Activated naive CD4-positive, alpha-beta T cell treated with anti-CD3 and anti-CD28 coated beads, Interleukin-2, amount 50 U/mL, for 24 hours (primary cell): ENCODE results near the gene TRIM67.
A peak's percentile ranks its signal among the peaks of the same experiment; 100 is the strongest.
"Not testable (repeated sequence)": the region's sequence is repeated elsewhere in the genome, so short reads cannot be mapped to it uniquely, and the experiment has no call there.

Experiments used
- H3K27ac Mint-ChIP-seq: one replicate; pipeline ENCODE4 v1.8.0; 2021; ENCODE audit warnings: mild to moderate bottlenecking, mixed read lengths
- H3K27me3 Mint-ChIP-seq: one replicate; pipeline ENCODE4 v1.8.0; 2021; ENCODE audit warnings: mixed read lengths
- H3K36me3 Mint-ChIP-seq: one replicate; pipeline ENCODE4 v1.8.0; 2021; ENCODE audit warnings: mixed read lengths
- H3K4me1 Mint-ChIP-seq: one replicate; pipeline ENCODE4 v1.8.0; 2021; ENCODE audit warnings: mixed read lengths
- H3K4me3 Mint-ChIP-seq: one replicate; pipeline ENCODE4 v1.8.0; 2021; ENCODE audit warnings: mild to moderate bottlenecking, mixed read lengths
- H3K9me3 Mint-ChIP-seq: one replicate; pipeline ENCODE4 v1.8.0; 2021; ENCODE audit warnings: mixed read lengths

TRIM67 gene

DNA sequence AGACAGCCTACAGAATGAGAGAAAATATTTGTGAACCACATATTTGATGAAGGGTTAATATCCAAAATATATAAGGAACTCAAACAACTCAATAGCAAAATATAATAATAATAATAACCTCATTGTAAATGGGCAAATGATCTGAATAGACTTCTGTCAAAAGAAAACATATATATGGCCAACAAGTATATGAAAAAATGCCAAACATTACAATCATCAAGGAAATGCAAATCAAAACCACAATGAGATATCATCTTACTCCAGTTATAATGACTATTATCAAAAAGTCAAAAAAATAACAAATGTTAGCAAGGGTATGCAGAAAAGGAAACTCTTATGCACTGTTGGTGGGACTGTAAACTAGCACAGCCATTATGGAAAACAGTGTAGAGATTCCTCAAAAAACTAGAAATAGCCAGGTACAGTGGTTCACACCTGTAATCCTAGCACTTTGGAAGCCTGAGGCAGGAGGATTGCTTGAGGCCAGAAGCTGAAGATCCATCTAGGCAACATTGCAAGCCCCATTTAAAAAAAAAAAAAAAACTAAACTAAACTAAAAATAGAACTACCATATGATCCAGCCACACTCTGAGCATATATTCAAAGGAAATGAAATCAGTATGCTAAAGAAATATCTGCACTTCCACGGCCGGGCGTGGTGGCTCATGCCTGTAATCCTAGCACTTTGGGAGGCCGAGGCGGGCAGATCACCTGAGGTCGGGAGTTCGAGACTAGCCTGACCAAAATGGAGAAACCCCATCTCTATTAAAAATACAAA, 17.3 kb upstream of the TRIM67 start:
- Mint-ChIP-seq H3K27me3 (peaks cover 18% of the 10 kb centered on the region), H3K27ac (no peak overlapping the region), H3K36me3 (no peaks in the 10 kb centered on the region), H3K9me3 (no peaks in the 10 kb centered on the region), H3K4me3 (no peak overlapping the region), H3K4me1 (no peaks in the 10 kb centered on the region)

DNA sequence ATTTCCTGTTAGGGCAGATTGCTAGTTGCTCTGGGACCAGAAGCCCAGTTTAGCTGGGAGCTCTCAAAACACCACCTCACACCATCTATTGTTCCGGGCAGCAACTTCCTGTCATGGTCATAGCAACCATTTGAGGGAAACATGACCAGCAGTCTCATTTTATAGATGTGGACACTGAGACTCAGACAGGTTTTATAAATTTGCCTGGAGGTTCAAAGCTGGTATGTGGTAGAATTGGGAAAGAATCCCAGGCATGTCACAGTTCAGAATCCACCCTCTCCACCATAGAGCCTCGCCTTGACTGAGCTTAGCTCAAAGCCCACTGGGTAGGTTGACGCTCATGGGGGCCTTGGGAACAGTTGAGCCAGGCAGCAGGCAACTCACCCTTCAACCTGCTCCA, 14.0 kb upstream of the TRIM67 start:
- Mint-ChIP-seq H3K27ac (no peak overlapping the region), H3K27me3 (peaks cover 10% of the 10 kb centered on the region), H3K9me3 (peaks cover 10% of the 10 kb centered on the region), H3K4me1 (no peaks in the 10 kb centered on the region), H3K36me3 (peaks cover 3% of the 10 kb centered on the region), H3K4me3 (no peak overlapping the region)

DNA sequence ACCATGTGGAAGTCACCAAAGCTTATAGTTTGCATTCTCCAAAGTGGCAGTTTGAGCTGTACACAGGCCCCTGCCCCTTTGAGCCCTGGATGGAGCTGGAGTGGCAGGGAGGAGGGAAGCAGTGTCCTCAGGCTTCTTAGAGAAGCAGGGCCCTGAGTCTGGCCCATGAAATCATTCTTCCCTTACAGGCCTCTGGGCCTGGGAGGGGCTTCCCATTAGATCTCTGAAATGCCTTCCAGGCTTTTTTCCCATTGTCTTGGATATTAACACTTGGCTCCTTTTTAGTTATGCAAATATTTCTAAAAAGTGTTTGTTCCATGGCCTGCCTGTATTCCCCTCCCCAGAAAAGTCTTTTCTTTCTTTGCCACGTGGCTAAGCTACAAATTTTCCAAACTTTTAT, 10.0 kb upstream of the TRIM67 start:
- Mint-ChIP-seq H3K36me3 (peaks cover 3% of the 10 kb centered on the region), H3K4me1 (no peaks in the 10 kb centered on the region), H3K27ac (no peak overlapping the region), H3K27me3 (peaks cover 16% of the 10 kb centered on the region), H3K4me3 (no peak overlapping the region), H3K9me3 (peaks cover 10% of the 10 kb centered on the region)

DNA sequence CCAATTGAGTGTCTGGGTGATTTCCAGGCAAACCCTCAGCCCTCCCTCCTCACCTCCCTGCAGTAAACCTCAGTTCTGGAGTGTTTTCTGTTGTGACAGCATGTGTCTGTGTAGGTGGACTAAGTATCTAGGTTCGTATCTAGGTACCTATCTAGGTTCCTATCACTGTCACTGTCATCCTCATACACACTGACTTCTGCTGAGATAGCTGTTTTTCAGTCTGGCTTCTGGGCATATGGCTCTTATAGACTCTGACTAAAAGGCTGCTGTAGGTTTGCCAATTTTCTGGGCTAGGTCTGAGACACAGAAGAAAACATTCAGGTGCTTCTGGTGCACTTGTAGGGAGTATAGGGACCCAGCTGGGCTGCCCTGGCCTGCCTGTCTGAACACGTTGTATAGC, 8.1 kb upstream of the TRIM67 start:
- Mint-ChIP-seq H3K27ac (no peak overlapping the region), H3K36me3 (peaks cover 3% of the 10 kb centered on the region), H3K27me3 (peaks cover 20% of the 10 kb centered on the region), H3K4me3 (no peak overlapping the region), H3K9me3 (peaks cover 10% of the 10 kb centered on the region), H3K4me1 (no peaks in the 10 kb centered on the region)

DNA sequence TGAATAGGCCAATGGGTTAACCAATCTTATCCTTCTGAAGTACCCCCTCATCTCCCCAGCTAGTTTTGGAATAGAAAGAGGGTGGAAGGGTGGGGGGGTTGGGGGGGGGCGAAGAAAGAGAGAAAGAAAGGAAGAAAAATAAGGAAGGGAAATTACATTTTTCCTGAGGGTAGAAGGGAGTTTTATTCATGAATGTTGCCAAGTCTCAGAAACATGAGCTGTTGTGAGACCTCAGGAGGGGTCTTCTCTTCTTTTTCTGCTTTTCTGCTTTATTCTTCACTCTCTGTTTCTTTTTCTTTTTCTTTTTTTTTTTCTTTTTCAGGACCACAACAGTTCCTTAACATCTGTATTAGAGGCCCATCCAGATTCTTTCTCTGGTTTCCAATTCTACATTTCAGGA, 6.0 kb upstream of the TRIM67 start:
- Mint-ChIP-seq H3K27ac (no peak overlapping the region), H3K27me3 (peaks cover 36% of the 10 kb centered on the region), H3K36me3 (no peaks in the 10 kb centered on the region), H3K4me1 (peaks cover 1% of the 10 kb centered on the region), H3K4me3 (no peak overlapping the region), H3K9me3 (peaks cover 10% of the 10 kb centered on the region)

DNA sequence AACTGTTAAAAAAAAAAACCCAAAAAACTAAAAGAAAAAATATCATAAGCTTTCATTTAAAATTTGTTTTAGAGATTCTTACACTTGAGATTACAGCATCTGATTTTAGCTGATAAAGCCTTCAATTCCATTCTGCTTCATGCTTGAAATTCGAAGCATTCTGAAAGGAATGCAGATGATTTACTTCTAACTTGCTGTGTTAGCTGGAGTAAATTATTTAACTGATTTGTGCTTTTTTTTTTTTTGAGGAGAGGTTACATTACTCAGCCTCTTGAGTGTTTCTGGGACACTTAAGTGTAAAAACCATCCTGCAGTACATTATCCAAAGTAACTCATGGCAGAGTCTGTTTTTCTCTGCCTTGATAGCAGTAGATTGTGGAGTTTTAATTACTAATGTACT, 4.5 kb upstream of the TRIM67 start:
- Mint-ChIP-seq H3K27me3 (peaks cover 38% of the 10 kb centered on the region), H3K36me3 (no peaks in the 10 kb centered on the region), H3K4me3 (no peak overlapping the region), H3K4me1 (peaks cover 3% of the 10 kb centered on the region), H3K9me3 (peaks cover 6% of the 10 kb centered on the region), H3K27ac (no peak overlapping the region)

DNA sequence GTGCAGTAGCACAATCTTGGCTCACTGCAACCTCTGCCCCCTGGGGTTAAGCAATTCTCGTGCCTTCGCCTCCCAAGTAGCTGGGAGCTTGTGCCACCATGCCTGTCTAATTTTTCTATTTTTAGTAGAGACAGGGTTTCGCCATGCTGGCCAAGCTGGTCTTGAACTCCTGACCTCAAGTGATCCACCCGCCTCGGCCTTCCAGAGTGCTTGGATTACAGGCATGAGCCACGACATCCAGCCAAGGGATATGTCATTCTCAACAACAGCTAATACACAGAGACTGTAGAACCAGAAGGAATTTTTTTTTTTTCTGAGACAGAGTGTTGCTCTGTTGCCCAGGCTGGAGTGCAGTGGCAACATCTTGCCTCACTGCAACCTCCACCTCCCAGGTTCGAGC, 3.7 kb upstream of the TRIM67 start:
- H3K36me3 Mint-ChIP-seq = not testable (repeated sequence)

DNA sequence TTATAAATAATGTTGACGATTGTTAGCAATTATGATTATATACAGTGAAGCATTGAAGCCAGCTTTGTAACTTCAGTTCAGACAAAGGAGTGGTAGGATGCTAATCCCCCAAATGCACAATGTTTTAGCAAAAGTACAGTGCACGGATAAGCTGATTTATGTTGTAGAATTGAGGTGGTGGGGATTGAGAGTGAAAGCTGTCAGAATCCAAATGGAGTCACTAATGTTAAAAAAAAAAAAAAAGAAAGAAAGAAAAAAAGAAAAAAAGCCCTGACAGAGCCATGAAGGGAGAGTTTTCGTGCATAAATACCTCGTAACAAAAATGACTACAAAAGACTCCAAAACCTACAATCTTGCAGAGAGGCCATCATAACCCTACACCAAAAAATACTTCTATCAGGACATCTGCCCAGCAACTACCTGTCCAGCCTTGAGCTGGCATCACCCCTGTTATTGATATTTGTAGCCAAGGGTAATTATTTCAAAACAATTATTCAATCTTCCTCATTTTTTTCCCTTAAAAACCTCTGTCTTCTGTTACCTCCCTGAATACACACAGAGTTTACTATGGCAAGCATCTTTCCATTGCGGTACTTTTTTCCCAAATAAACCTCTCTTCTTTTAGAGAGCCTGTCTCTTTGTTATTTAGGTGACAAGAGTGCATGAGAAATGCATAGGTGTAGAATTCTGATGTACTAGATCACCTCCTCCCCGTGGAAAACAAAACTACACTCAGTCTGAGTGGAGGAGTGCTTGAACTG, 2.5 kb upstream of the TRIM67 start:
- no peaks in the 10 kb centered on the region for H3K9me3 Mint-ChIP-seq
- no peaks in the 10 kb centered on the region for H3K36me3 Mint-ChIP-seq
- H3K4me1 Mint-ChIP-seq = peaks cover 3% of the 10 kb centered on the region
- H3K27me3 Mint-ChIP-seq = peaks cover 42% of the 10 kb centered on the region
- H3K27ac Mint-ChIP-seq = no peak overlapping the region
- no peak overlapping the region for H3K4me3 Mint-ChIP-seq

More for the DNA sequence above, 3.7 kb upstream of the TRIM67 start:
- H3K9me3 Mint-ChIP-seq, H3K4me1 Mint-ChIP-seq, H3K4me3 Mint-ChIP-seq, H3K27ac Mint-ChIP-seq: not testable (repeated sequence)
- peaks cover 36% of the 10 kb centered on the region for H3K27me3 Mint-ChIP-seq

DNA sequence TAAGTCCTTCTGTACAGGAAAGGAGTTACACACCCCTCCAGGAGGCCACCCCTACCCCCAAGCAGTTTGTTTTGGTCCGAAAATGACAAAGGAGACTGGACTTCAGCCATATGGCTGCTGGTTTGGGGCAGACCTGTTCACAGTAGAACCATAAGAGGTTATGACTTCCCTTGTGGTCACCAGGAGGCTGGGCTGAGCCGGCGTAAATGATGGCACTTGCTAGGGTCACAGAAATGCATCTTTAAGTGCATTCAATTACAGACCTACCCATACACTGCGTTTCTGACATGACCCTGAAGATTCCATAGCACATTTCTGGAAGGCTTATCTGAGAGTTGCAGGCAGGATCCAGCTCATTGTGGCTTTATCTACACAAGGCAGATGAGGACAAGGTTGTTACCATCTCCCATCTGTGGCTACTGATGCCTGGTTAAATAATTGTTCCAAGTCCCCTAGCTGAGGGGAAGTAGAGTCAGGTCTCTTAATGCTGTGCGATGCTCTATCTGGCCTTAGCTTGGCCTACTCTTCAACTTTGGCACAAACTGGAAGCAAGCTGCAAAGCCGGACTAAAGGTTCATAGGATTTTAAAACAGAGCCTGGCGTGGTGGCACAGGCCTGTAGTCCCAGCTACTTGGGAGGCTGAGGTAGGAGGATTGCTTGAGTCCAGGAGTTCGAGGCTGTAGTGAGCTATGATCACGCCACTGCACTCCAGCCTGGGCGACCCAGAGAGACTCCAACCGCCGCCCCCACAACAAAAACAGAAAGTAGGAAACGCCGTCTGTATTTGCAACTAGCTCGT, 1.7 kb upstream of the TRIM67 start:
- H3K9me3 Mint-ChIP-seq = no peaks in the 10 kb centered on the region
- no peaks in the 10 kb centered on the region for H3K36me3 Mint-ChIP-seq
- H3K27ac Mint-ChIP-seq = no peak overlapping the region
- H3K4me1 Mint-ChIP-seq = peaks cover 3% of the 10 kb centered on the region
- H3K4me3 Mint-ChIP-seq = no peak overlapping the region
- peaks cover 46% of the 10 kb centered on the region for H3K27me3 Mint-ChIP-seq

DNA sequence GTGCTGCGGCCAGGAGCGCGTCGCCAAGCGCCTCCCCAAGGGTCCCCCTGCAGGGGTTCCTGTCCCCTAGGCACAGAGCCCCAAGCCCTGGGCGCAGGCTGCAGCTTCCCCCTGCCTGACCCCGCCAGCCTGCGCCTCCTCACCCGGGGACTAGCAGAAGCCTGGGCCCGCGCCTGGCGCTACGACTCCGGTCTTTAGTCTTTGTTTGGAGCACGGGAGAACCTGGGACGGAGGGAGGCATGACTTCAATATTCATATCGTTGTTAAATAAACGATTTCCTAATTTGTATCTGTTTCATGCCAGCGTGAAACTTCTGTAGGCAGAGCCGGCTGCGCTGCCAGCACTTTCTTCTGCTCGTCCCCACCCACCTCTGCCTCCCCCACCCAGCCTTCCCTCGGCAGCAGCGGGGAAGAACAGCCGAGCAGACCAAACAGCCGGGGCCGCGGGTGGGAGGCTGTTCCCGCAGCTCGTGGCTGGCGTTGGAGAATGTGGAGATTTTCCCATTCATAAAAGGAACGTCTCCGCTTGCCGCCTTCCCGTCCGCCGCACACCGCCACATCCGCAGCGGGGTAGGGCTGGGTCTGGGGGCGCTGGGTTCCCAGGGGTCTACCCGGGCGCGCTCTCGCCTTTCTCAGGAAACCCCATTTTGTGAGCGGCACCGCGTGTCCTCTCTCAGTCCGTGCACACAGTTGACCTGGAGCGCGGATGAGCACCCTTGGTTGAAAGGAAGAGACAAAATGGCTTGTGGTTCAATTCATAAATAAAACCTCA, 777 bp upstream of the TRIM67 start:
- H3K4me1 Mint-ChIP-seq = peaks cover 3% of the 10 kb centered on the region
- no peaks in the 10 kb centered on the region for H3K36me3 Mint-ChIP-seq
- peaks cover 42% of the 10 kb centered on the region for H3K27me3 Mint-ChIP-seq
- no peak overlapping the region for H3K27ac Mint-ChIP-seq
- peak overlapping the region; percentile 4 for H3K4me3 Mint-ChIP-seq
- no peaks in the 10 kb centered on the region for H3K9me3 Mint-ChIP-seq

DNA sequence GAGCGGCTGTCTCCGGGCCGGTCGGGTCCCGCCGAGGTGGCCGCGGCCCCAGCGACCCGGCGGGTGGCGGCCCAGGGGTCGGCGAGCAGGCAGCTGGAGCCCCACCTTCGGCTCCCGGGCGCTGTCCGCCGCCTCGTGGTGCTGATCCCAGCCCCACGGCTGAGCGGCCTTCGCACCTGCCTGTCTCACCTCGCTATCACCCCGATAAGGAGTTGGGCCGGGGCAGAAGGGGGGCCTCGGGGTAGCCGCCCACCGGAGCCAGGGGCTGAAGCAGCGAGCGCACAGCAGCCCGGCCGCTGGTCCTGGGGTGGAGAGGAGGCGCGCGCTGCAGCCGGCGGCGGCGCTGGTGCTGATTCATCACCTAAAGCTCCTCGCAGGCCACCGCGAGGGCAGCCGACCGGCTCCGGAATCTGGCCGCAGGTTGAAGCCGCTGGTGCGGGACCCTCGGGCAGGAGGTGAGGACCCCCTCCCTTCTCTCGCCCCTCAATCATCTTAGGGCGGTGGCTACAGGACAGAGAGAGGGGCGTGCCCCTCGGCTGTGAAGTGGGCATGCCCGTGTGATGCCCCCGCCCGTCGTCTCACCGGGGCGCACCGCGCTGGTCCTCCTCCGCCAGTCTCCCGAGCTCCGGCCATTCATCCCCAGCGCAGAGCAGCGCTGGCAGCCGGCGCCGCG, 575 bp downstream of the TRIM67 start:
- H3K4me1 Mint-ChIP-seq = peaks cover 3% of the 10 kb centered on the region
- H3K27ac Mint-ChIP-seq = no peak overlapping the region
- no peaks in the 10 kb centered on the region for H3K36me3 Mint-ChIP-seq
- H3K27me3 Mint-ChIP-seq = peaks cover 42% of the 10 kb centered on the region
- no peak overlapping the region for H3K4me3 Mint-ChIP-seq
- no peaks in the 10 kb centered on the region for H3K9me3 Mint-ChIP-seq

DNA sequence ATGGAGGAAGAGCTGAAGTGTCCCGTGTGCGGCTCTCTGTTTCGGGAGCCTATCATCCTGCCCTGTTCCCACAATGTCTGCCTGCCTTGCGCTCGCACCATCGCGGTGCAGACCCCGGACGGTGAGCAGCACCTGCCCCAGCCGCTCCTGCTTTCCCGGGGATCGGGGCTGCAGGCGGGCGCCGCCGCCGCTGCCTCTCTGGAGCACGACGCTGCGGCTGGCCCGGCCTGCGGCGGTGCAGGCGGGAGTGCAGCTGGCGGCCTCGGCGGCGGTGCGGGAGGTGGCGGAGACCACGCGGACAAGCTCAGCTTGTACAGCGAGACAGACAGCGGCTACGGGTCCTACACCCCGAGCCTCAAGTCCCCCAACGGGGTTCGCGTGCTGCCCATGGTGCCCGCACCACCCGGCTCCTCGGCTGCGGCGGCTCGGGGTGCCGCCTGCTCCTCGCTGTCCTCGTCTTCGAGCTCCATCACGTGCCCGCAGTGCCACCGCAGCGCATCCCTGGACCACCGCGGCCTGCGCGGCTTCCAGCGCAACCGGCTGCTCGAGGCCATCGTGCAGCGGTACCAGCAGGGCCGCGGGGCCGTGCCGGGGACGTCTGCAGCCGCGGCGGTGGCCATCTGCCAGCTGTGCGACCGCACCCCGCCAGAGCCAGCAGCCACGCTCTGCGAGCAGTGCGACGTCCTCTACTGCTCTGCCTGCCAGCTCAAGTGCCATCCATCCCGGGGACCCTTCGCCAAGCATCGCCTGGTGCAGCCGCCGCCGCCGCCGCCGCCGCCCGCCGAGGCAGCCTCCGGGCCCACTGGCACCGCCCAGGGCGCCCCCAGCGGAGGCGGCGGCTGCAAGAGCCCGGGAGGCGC, 1.3 kb downstream of the TRIM67 start:
- no peaks in the 10 kb centered on the region for H3K9me3 Mint-ChIP-seq
- H3K4me1 Mint-ChIP-seq = peaks cover 3% of the 10 kb centered on the region
- H3K36me3 Mint-ChIP-seq = no peaks in the 10 kb centered on the region
- H3K27me3 Mint-ChIP-seq = peaks cover 41% of the 10 kb centered on the region
- no peak overlapping the region for H3K27ac Mint-ChIP-seq
- no peak overlapping the region for H3K4me3 Mint-ChIP-seq

DNA sequence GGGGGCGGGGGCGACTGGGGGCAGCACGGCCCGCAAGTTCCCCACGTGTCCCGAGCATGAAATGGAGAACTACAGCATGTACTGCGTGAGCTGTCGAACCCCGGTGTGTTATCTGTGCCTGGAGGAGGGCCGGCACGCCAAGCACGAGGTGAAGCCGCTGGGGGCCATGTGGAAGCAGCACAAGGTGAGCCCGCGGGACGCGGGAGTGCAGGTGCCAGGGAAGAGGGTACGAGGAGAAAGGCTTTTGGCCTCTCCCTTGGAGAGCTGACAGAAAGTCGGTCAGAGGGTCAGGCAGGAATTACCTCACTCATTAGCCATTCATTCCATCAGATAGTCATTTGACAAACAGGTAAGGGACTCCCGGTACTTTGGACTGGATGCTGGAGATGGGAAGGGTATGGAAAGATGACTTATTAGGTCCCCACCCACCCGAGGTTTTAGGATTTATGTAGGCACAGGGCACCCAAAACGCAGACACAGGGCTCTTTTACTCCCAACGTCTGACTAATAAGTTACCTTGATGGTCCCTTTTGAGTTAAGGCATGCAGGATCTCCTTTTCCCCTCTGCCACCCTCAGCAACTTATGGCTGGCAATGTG, 2.1 kb downstream of the TRIM67 start:
- peaks cover 43% of the 10 kb centered on the region for H3K27me3 Mint-ChIP-seq
- no peaks in the 10 kb centered on the region for H3K36me3 Mint-ChIP-seq
- no peak overlapping the region for H3K4me3 Mint-ChIP-seq
- H3K4me1 Mint-ChIP-seq = peaks cover 3% of the 10 kb centered on the region
- no peaks in the 10 kb centered on the region for H3K9me3 Mint-ChIP-seq
- no peak overlapping the region for H3K27ac Mint-ChIP-seq

DNA sequence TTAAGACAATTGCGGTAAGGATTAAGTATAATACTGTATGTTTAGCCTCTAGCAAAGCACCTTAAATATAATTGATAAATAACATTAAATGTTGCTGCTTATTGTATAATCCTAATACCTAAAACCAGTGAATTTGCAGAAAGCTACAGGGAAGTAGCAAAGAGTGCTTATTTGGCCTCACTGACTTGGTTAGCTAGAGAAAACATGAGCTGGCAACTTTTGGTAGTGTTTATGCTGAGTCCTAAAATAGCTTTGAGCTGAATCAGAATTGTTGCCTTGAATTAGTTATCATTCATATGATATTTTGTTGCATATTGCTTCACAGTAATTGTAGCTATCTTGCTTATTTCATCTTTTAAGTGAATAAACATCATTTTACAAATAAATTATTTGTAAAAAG, 3.5 kb downstream of the TRIM67 start:
- Mint-ChIP-seq H3K4me1 (peaks cover 3% of the 10 kb centered on the region), H3K36me3 (no peaks in the 10 kb centered on the region), H3K4me3 (no peak overlapping the region), H3K27ac (no peak overlapping the region), H3K27me3 (peaks cover 32% of the 10 kb centered on the region), H3K9me3 (no peaks in the 10 kb centered on the region)
